A673 (cell line): ENCODE results near the gene GLI2. TPM values are rescaled to one million over a fixed set of nuclear protein-coding genes. Genes with fewer than 3 reads are reported as not detected.

ENCODE experiments used
- BruUV-seq: library from RNA; stranded (reverse); fragments of 400-500 nt; replicated peaks from 2 replicates; lab custom pipeline; 2021; lab: Mats Ljungman, UMichigan
- CTCF ChIA-PET: fragments of 300-600 bp; sonication (Branson Sonifier 250); formaldehyde crosslinking; loops from one replicate; lab custom pipeline; 2022; ENCODE audit warnings: antibody characterized with exemption; lab: Charles Lee
- POLR2A ChIA-PET: fragments of 300-600 bp; sonication (Branson Sonifier 250); formaldehyde crosslinking; loops from one replicate; lab custom pipeline; 2022; ENCODE audit warnings: antibody characterized with exemption; ENCODE audit not compliant: low non-redundant PET; lab: Charles Lee
- DNase-seq: peaks from one replicate; pipeline ENCODE4 v3.0.0-alpha.2; 2015; ENCODE audit warnings: low spot score
- H3K27ac ChIP-seq: fragments of 200-600 bp; sonication (generic); 2 replicates; pipeline ENCODE4 v1.5.1; 2016; ENCODE audit warnings: mixed run types, low read depth, mild to moderate bottlenecking, mixed read lengths, antibody characterized with exemption, low read length; ENCODE audit not compliant: poor library complexity, severe bottlenecking
- H3K27me3 ChIP-seq: fragments of 200-600 bp; sonication (generic); replicated peaks from 2 replicates; pipeline ENCODE4 v1.6.1; 2017; ENCODE audit warnings: mixed run types, low read depth, mild to moderate bottlenecking, mixed read lengths, antibody characterized with exemption, low read length; ENCODE audit not compliant: insufficient read depth, poor library complexity
- H3K36me3 ChIP-seq: fragments of 200-600 bp; sonication (generic); 2 replicates; pipeline ENCODE4 v1.6.1; 2016; ENCODE audit warnings: mixed run types, mild to moderate bottlenecking, mixed read lengths, antibody characterized with exemption, low read length; ENCODE audit not compliant: insufficient read depth, poor library complexity, severe bottlenecking
- H3K4me1 ChIP-seq: fragments of 200-600 bp; sonication (generic); 2 replicates; pipeline ENCODE4 v1.6.1; 2017; ENCODE audit warnings: mixed run types, mild to moderate bottlenecking, mixed read lengths, antibody characterized with exemption, low read length; ENCODE audit not compliant: insufficient read depth, poor library complexity, severe bottlenecking
- H3K4me3 ChIP-seq: fragments of 200-600 bp; sonication (generic); 2 replicates; pipeline ENCODE4 v1.5.1; 2016; ENCODE audit warnings: low read depth, mixed run types, mild to moderate bottlenecking, mixed read lengths, low read length; ENCODE audit not compliant: poor library complexity, severe bottlenecking
- H3K9me3 ChIP-seq: fragments of 200-600 bp; sonication (generic); 2 replicates; pipeline ENCODE4 v1.6.1; 2016; ENCODE audit warnings: mixed run types, low read depth, mild to moderate bottlenecking, mixed read lengths, antibody characterized with exemption, low read length; ENCODE audit not compliant: poor library complexity, severe bottlenecking
- EZH2 ChIP-seq: fragments of 200-600 bp; sonication (generic); IDR thresholded peaks from 2 replicates; pipeline ENCODE4 v1.6.1; 2017; ENCODE audit warnings: borderline replicate concordance, low read depth, mild to moderate bottlenecking, mixed read lengths, antibody characterized with exemption, low read length; ENCODE audit not compliant: poor library complexity, severe bottlenecking
- intact Hi-C: fragments of 100-400 bp; cut with micrococcal nuclease; formaldehyde crosslinking; loops from one replicate; pipeline ENCODE4 v1.10.0; 2022; ENCODE audit not compliant: unreplicated experiment
- total RNA-seq: library from RNA; stranded (reverse); gene quantifications from 2 replicates; pipeline ENCODE4 v1.2.3, GENCODE V29; 2021
- TF ChIP-seq, protein P1 (sequence below): fragments of 300-800, 200-600 bp; sonication (generic); conservative IDR thresholded peaks from 2 replicates; pipeline ENCODE4 v1.5.1; 2017; ENCODE audit warnings: low read depth, mild to moderate bottlenecking, antibody characterized with exemption, low read length, moderate library complexity, mixed read lengths

Gene GLI2
- total RNA-seq, 1 experiment from 2014 or later: 8.1 TPM

GRCh38 chr2:120747706-120748105 lies 12.0 kb downstream of the GLI2 start:
- BruUV-seq: no TSS peak
- DNase-seq: no peak
- Histone ChIP-seq H3K4me1 (peaks cover 13% of the 10 kb centered on the region), H3K27me3 (no peaks in the 10 kb centered on the region), H3K9me3 (no peaks in the 10 kb centered on the region), H3K4me3 (no peak overlapping the region), H3K27ac (no peak overlapping the region), H3K36me3 (no peaks in the 10 kb centered on the region)
- TF ChIP-seq, protein P1, sequence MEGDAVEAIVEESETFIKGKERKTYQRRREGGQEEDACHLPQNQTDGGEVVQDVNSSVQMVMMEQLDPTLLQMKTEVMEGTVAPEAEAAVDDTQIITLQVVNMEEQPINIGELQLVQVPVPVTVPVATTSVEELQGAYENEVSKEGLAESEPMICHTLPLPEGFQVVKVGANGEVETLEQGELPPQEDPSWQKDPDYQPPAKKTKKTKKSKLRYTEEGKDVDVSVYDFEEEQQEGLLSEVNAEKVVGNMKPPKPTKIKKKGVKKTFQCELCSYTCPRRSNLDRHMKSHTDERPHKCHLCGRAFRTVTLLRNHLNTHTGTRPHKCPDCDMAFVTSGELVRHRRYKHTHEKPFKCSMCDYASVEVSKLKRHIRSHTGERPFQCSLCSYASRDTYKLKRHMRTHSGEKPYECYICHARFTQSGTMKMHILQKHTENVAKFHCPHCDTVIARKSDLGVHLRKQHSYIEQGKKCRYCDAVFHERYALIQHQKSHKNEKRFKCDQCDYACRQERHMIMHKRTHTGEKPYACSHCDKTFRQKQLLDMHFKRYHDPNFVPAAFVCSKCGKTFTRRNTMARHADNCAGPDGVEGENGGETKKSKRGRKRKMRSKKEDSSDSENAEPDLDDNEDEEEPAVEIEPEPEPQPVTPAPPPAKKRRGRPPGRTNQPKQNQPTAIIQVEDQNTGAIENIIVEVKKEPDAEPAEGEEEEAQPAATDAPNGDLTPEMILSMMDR: no peak
- TF ChIP-seq EZH2: no peak
- POLR2A ChIA-PET: no interaction called here
- CTCF ChIA-PET: no interaction called here
- intact Hi-C loops: no loop called here

DNA sequence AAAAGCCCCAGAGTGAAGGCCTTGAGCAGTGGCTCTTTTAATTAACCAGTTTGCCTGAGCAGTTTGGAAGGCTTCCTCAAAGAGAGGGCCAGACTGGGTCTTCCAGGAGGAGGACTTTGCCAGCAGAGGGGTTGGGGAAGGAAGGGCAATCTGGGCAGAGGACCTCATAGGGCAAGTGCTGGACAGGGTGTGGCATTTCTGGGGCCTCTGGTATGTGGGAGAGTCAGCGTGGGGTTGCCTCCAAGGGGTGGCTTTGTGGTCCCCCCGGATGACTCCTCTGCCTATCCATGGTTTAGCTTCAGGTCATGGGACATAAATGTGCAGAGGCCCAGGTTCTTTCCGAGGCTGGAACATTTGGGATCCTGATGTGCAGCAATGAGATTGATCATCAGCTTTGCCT lies 12.6 kb downstream of the GLI2 start:
- no peak for TF ChIP-seq EZH2
- TF ChIP-seq, protein P1: no peak
- no TSS peak for BruUV-seq
- Histone ChIP-seq H3K27ac (no peak overlapping the region), H3K9me3 (no peaks in the 10 kb centered on the region), H3K36me3 (no peaks in the 10 kb centered on the region), H3K4me1 (peaks cover 13% of the 10 kb centered on the region), H3K4me3 (no peak overlapping the region), H3K27me3 (no peaks in the 10 kb centered on the region)
- POLR2A ChIA-PET: no interaction called here
- intact Hi-C loops: no loop called here
- no peak for DNase-seq
- CTCF ChIA-PET: no interaction called here

DNA sequence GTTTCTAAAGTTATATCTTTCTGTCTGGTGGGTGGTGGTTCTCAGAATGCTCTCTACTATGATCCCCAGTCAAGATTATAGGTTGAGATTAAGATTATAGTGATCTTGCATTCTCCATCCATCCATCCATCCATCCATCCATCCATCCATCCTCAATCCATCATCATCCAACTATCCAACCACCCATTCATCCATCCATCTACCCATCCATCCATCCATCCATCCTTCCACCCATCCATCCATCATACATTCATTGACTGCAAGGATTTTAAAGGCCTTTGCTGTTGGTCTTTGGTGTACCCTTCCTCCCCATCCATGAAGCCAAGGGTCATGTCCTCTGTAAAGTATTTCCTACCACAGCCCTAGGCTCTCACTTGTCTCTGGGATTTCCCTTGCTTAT lies 13.1 kb downstream of the GLI2 start:
- BruUV-seq: no TSS peak
- CTCF ChIA-PET: no interaction called here
- TF ChIP-seq, protein P1: no peak
- no peak for TF ChIP-seq EZH2

More for the DNA sequence above, 13.1 kb downstream of the GLI2 start:
- Histone ChIP-seq H3K36me3 (no peaks in the 10 kb centered on the region), H3K4me1 (peaks cover 13% of the 10 kb centered on the region), H3K27me3 (no peaks in the 10 kb centered on the region), H3K9me3 (no peaks in the 10 kb centered on the region), H3K4me3 (no peak overlapping the region), H3K27ac (no peak overlapping the region)
- POLR2A ChIA-PET: no interaction called here
- intact Hi-C loops: no loop called here
- no peak for DNase-seq
